CD4-positive, alpha-beta T cell (primary cell): ENCODE data around the gene ZNF888. TPM values are rescaled to one million over a fixed set of nuclear protein-coding genes. Genes with fewer than 3 reads are reported as not detected.
"Not testable (repeated sequence)": the region's sequence is repeated elsewhere in the genome, so short reads cannot be mapped to it uniquely, and the experiment has no call there.

Experiments
- ATAC-seq: fragments of 200-7000 bp; cut with Tn5 transposase; one replicate; pipeline ENCODE4 v1.10.0; 2022; ENCODE audit warnings: mild to moderate bottlenecking; ENCODE audit not compliant: poor library complexity
- CTCF ChIA-PET: fragments of 350-600 bp; sonication (Branson Sonifier 250); formaldehyde crosslinking; loops from one replicate; lab custom pipeline; 2021; ENCODE audit warnings: antibody characterized with exemption, inconsistent platforms; lab: Charles Lee
- POLR2A ChIA-PET: fragments of 350-600 bp; sonication (Branson Sonifier 250); formaldehyde crosslinking; loops from one replicate; lab custom pipeline; 2021; ENCODE audit warnings: antibody characterized with exemption, inconsistent platforms; lab: Charles Lee
- DNase-seq, 14 experiments: peaks; one replicate each; pipeline ENCODE4 v3.0.0-alpha.2; 2013 to 2020; ENCODE audit warnings: mixed read lengths in 2 of 14
- H3K27ac ChIP-seq, 2 donors: one replicate each; pipeline versions ENCODE4 v1.5.1 to v1.7.0; 2013; ENCODE audit warnings: low read length in 2 of 2, low read depth in 1 of 2, mild to moderate bottlenecking in 1 of 2
- H3K27me3 ChIP-seq, 2 experiments: 1 replicate in 1 of 2; 2 replicates in 1 of 2; pipeline versions ENCODE4 v1.6.1 to v1.7.0; 2013; ENCODE audit warnings: low read length in 2 of 2, control low read depth in 1 of 2, mild to moderate bottlenecking in 1 of 2, moderate library complexity in 1 of 2; ENCODE audit not compliant: insufficient read depth in 2 of 2, control insufficient read depth in 1 of 2
- H3K36me3 ChIP-seq: one replicate; pipeline ENCODE4 v1.6.1; 2013; ENCODE audit warnings: low read length, control low read depth; ENCODE audit not compliant: insufficient read depth
- H3K4me1 ChIP-seq: one replicate; pipeline ENCODE4 v1.6.1; 2013; ENCODE audit warnings: low read length, control low read depth; ENCODE audit not compliant: insufficient read depth
- H3K4me3 ChIP-seq: one replicate; pipeline ENCODE4 v1.5.1; 2013; ENCODE audit warnings: mild to moderate bottlenecking, low read length, moderate library complexity
- H3K9me3 ChIP-seq, 2 experiments: 1 replicate in 1 of 2; 2 replicates in 1 of 2; pipeline versions ENCODE4 v1.6.1 to v1.7.0; 2013; ENCODE audit warnings: low read length in 2 of 2, mild to moderate bottlenecking in 2 of 2, control low read depth in 1 of 2, moderate library complexity in 1 of 2; ENCODE audit not compliant: control insufficient read depth in 1 of 2, insufficient read depth in 1 of 2
- H3K27ac Mint-ChIP-seq: one replicate; pipeline ENCODE4 v1.8.0; 2020; ENCODE audit warnings: mixed read lengths
- H3K27me3 Mint-ChIP-seq: one replicate; pipeline ENCODE4 v1.8.0; 2021; ENCODE audit warnings: mixed read lengths
- H3K36me3 Mint-ChIP-seq: one replicate; pipeline ENCODE4 v1.8.0; 2021; ENCODE audit warnings: low read depth, mixed read lengths
- H3K4me1 Mint-ChIP-seq: one replicate; pipeline ENCODE4 v1.8.0; 2021; ENCODE audit warnings: low read depth, mixed read lengths
- H3K4me3 Mint-ChIP-seq: one replicate; pipeline ENCODE4 v1.8.0; 2020; ENCODE audit warnings: mild to moderate bottlenecking, mixed read lengths
- H3K9me3 Mint-ChIP-seq: one replicate; pipeline ENCODE4 v1.8.0; 2020; ENCODE audit warnings: mixed read lengths
- intact Hi-C, 2 experiments: fragments of 100-400 bp; cut with DNase I in 1 of 2; cut with micrococcal nuclease in 1 of 2; formaldehyde crosslinking; loops; one replicate each; pipeline versions ENCODE4 v1.15.1 to v1.9.0; 2023 to 2025; cut with DNase I, micrococcal nuclease
- total RNA-seq, 174 experiments: library from RNA in 2 of 174; stranded (reverse) in 2 of 174; gene quantifications; one replicate each; pipeline ENCODE4 v1.2.3 and lab custom pipeline; 2021 to 2026
- TF ChIP-seq, protein P1 (sequence below): fragments of 200-600 bp; IDR thresholded peaks from one replicate; pipeline ENCODE4 v1.8.0; 2022; ENCODE audit warnings: antibody characterized with exemption, mild to moderate bottlenecking

Gene ZNF888
- total RNA-seq, 2 experiments from 2014 or later, result 2.5 to 3.0 TPM

GRCh38 chr19:52935434-52935833, 12.2 kb upstream of the ZNF888 start:
- H3K27ac Mint-ChIP-seq, result no peak overlapping the region
- Histone ChIP-seq H3K36me3 (peaks cover 10% of the 10 kb centered on the region), H3K27ac (no peak overlapping the region), H3K4me1 (peaks cover 9% of the 10 kb centered on the region), H3K9me3 (peaks cover 21 to 88% of the 10 kb centered on the region in 2 experiments), H3K27me3 (no peaks in the 10 kb centered on the region), H3K4me3 (no peak overlapping the region)
- H3K36me3 Mint-ChIP-seq, result peaks cover 61% of the 10 kb centered on the region
- H3K9me3 Mint-ChIP-seq, result peaks cover 11% of the 10 kb centered on the region
- POLR2A ChIA-PET, result no interaction called here
- no peak for ATAC-seq
- no peak overlapping the region for H3K4me3 Mint-ChIP-seq
- H3K27me3 Mint-ChIP-seq, result no peaks in the 10 kb centered on the region
- TF ChIP-seq, protein P1, sequence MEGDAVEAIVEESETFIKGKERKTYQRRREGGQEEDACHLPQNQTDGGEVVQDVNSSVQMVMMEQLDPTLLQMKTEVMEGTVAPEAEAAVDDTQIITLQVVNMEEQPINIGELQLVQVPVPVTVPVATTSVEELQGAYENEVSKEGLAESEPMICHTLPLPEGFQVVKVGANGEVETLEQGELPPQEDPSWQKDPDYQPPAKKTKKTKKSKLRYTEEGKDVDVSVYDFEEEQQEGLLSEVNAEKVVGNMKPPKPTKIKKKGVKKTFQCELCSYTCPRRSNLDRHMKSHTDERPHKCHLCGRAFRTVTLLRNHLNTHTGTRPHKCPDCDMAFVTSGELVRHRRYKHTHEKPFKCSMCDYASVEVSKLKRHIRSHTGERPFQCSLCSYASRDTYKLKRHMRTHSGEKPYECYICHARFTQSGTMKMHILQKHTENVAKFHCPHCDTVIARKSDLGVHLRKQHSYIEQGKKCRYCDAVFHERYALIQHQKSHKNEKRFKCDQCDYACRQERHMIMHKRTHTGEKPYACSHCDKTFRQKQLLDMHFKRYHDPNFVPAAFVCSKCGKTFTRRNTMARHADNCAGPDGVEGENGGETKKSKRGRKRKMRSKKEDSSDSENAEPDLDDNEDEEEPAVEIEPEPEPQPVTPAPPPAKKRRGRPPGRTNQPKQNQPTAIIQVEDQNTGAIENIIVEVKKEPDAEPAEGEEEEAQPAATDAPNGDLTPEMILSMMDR, result no peak
- DNase-seq, result no peak
- peaks cover 9% of the 10 kb centered on the region for H3K4me1 Mint-ChIP-seq
- CTCF ChIA-PET, result no interaction called here
- intact Hi-C loops, result no loop called here

- POLR2A ChIA-PET, result not testable (repeated sequence)
Measured at GRCh38 chr19:52924641-52925040, 1.4 kb upstream of the ZNF888 start.

DNA sequence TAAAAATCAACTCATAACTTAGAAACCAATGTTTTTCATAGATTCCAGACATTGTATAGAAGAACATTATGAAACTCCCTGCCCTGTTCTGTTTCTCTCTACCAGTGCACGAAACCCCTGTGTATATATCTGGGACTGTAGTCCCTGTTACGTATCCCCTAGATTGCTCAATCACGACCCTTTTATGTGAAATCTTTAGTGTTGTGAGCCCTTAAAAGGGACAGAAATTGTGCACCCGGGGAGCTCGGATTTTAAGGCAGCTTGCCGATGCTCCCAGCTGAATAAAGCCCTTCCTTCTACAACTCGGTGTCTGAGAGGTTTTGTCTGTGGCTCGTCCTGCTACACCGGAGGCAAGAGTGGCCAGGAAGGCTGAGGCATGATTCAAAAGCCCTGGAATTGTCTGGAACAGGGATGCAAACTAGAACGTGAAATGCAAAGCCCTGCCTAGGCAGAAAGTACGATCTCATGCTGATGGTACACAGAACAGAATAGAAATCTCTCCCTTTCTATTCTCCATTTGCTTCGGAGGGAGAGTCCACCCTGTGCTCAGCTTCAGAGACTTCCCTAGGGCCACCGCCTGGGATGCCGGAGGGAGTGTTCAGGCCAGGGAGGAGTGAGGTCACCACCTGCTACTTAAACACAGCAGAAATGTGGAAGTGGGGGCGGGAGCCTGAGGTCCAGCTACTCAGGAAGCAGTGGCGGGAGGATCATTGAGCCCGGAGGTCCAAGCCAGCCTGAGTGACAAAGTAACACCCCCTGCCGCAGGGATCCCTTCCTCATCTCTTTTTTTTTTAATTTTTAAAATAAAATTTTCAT, 758 bp upstream of the ZNF888 start:
- Mint-ChIP-seq H3K9me3 (peaks cover 2% of the 10 kb centered on the region), H3K27ac (peak overlapping the region; percentile 89), H3K27me3 (no peaks in the 10 kb centered on the region), H3K4me1 (peaks cover 34% of the 10 kb centered on the region), H3K36me3 (peaks cover 34% of the 10 kb centered on the region), H3K4me3 (peak overlapping the region; percentile 96)
- Histone ChIP-seq H3K4me1 (peaks cover 22% of the 10 kb centered on the region), H3K4me3 (peak overlapping the region; percentile 68), H3K9me3 (peaks cover 0 to 43% of the 10 kb centered on the region in 2 experiments), H3K36me3 (peaks cover 8% of the 10 kb centered on the region), H3K27me3 (peaks cover 0 to 2% of the 10 kb centered on the region in 2 experiments), H3K27ac (no peak overlapping the region)
- CTCF ChIA-PET, result no interaction called here
- TF ChIP-seq, protein P1, result no peak
- POLR2A ChIA-PET, result interaction anchor here (0.6 kb wide), 1 partner anchor 38 kb away, joined by 3 read pairs; the partner anchor contains the start of gene ZNF816
- no peak for ATAC-seq
- DNase-seq, result peak in 2 of 14 experiments; percentile 48 to 54
- intact Hi-C loops, result loop anchor here (1.0 to 10.0 kb wide), 7 partner anchors 18 to 397 kb away; partner anchors contain the start of genes ZNF816 (in 2 of the 2), ZNF320 (in 1 of the 2), ZNF611 (in 1 of the 2) and ZNF808 (in 1 of the 2)

More at GRCh38 chr19:52924641-52925040, 1.4 kb upstream of the ZNF888 start:
- CTCF ChIA-PET, H3K4me3 ChIP-seq, H3K4me3 Mint-ChIP-seq, DNase-seq, H3K27ac ChIP-seq, H3K27ac Mint-ChIP-seq, H3K27me3 Mint-ChIP-seq, H3K9me3 Mint-ChIP-seq, H3K27me3 ChIP-seq, ATAC-seq: not testable (repeated sequence)
- Mint-ChIP-seq H3K36me3 (peaks cover 40% of the 10 kb centered on the region), H3K4me1 (peaks cover 34% of the 10 kb centered on the region)
- Histone ChIP-seq H3K9me3 (peaks cover 0 to 44% of the 10 kb centered on the region in 2 experiments), H3K36me3 (peaks cover 13% of the 10 kb centered on the region), H3K4me1 (peaks cover 22% of the 10 kb centered on the region)
- intact Hi-C loops, result loop anchor here in 1 of 2 experiments (5.0 to 10.0 kb wide), 2 partner anchors 190 to 397 kb away; partner anchors contain the start of genes ZNF611 and ZNF808
